Fibroblast of lung (primary cell): ENCODE results near the gene PEF1.

Experiments used
- CTCF ChIP-seq, 2 donors: IDR thresholded peaks in 1 of 2; conservative IDR thresholded peaks in 1 of 2; 1 replicate in 1 of 2; 2 replicates in 1 of 2; pipeline ENCODE4 v1.5.1; 2011 to 2012; ENCODE audit warnings: low read length in 2 of 2, control low read depth in 1 of 2, inconsistent platforms in 1 of 2, low read depth in 1 of 2, mild to moderate bottlenecking in 1 of 2
- EZH2 ChIP-seq: IDR thresholded peaks from 2 replicates; pipeline ENCODE4 v1.5.1; 2012; ENCODE audit warnings: low read length, control low read depth, mild to moderate bottlenecking; ENCODE audit errors: missing control alignments

- TF ChIP-seq EZH2 (no peak), CTCF (conservative IDR thresholded peaks at IDR 0.05 in 1 of 2, IDR thresholded peaks at IDR 0.05 in 1 of 2; ENCODE audit: low read depth in 1 of 2, low read length in 2 of 2) (no peak)
These were observed 45.2 kb upstream of the PEF1 start for GRCh38 chr1:31689854-31690253.
